ENCODE results near the gene HRCT1.
"Not testable (repeated sequence)": the region's sequence is repeated elsewhere in the genome, so short reads cannot be mapped to it uniquely, and the experiment has no call there.

Gene HRCT1

GRCh38 chr9:35905912-35906679, at the start of gene HRCT1:
Gene HRCT1, plus strand, starts transcription at chr9:35906202. Its CDS starts 86 bp downstream, at chr9:35906288.
- peak in 1 of 3 experiments; percentile 38 for DNase-seq

GRCh38 chr9:35856206-35856605, 49.8 kb upstream of the HRCT1 start:
- no peak for DNase-seq

DNA sequence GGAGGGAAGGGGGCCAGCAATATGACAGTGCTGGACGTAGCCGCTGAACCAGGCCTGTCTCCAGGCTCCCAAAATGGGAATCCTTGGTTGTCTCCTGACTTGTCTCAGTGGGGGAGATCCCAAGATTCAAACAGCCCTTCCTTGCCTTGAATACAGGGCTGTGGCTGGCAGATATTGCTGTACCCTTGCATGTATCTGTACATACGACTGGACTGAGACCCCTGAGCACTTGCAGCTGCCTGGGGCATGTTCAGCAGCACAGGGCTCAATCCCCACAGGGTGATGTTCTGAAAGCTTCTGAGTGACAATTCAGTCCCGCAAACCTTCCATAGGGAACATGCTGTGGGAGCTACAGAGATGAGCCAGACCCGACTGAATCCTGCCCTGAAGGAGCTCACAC, 49.1 kb upstream of the HRCT1 start:
- DNase-seq, result no peak

- no peak for DNase-seq
These were observed 47.5 kb upstream of the HRCT1 start for GRCh38 chr9:35858458-35858857.

DNA sequence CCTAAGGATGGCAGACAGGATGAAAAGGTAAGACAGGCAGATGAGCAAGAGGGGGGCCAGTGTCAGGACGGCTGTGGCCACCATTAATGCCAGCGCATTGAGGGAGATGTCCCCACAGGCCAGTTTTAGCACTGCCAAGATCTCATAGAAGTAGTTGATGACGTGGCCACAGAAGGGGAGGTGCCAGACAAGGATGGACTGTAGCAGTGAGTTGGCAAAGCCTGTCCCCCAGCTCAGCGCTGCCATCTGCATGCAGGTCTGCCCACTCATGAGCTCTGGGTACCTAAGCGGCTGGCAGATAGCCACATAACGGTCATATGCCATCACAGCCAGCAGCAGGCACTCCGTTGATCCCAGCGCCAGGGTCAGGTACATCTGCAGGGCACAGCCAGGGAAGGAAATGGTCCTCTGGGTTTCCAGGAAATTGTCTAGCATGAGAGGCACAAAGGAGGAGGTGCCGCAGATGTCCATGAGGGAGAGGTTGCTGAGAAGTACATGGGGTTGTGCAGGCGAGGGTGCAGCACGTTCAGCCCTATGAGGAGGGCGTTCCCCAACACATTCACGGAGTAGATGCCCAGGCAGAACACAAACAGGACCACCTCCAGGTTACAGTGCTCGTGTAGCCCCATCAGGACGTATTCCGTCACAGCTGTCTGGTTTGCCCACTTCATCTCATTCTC, 46.6 kb upstream of the HRCT1 start:
- peak in 1 of 3 experiments; percentile 2 for DNase-seq

DNA sequence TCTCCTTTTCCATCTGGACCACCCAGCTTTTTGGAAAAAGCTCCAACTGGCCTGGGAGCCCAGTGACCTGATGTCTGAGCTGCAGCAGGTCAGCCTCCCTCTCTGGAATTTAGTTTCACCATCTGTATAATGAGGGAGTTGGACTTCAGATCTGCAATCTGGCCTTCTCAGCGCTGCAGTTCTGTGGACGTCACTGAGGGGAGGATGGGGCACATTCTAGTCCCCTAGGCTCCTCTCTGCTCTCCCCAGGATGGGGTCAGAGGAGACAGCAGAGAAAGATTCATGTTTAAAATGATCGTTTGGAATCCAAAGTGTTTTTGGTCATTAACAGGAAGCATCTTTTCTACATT, 46.0 kb upstream of the HRCT1 start:
- DNase-seq, result no peak

- no peak for DNase-seq
These were observed 44.7 kb upstream of the HRCT1 start for GRCh38 chr9:35861161-35861897.

DNA sequence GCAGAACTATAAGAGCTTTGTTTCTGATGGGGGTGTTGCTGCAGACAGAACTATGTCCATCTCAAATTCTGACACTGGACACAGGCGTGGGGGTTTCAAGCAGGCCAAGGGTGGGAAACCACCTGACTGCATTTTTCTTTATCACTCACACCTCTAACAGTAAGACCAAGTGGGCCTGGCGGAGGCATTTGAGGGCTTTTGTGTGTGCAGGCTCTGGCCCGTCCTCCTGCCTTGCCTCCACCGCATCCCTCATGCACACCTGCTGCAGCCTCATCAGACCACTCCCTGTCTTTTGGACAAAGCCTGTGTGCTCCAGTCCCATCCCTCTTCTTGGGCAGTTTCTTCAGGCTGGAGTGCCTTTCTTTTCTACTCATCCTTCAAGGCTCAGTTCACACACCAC, 43.7 kb upstream of the HRCT1 start:
- DNase-seq, result no peak

DNA sequence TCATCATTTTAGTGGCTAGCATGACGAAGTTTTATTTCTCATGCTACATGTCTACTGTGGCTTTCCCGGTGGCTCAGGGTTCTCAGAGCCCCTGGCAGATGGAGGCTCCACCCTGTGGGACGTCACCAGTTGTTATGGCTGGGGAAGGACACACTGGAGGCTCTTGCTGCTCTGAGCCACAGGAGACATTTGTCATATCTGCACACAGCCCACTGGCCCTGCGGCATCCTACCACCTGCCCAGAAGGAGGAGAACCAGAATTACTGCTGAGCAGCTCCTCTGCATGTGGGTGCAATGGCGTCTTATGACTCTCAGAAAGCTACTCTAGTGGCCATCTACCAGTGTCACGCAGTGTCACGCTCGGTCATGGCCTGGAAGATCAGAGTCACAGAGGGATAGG, 42.4 kb upstream of the HRCT1 start:
- no peak for DNase-seq

DNA sequence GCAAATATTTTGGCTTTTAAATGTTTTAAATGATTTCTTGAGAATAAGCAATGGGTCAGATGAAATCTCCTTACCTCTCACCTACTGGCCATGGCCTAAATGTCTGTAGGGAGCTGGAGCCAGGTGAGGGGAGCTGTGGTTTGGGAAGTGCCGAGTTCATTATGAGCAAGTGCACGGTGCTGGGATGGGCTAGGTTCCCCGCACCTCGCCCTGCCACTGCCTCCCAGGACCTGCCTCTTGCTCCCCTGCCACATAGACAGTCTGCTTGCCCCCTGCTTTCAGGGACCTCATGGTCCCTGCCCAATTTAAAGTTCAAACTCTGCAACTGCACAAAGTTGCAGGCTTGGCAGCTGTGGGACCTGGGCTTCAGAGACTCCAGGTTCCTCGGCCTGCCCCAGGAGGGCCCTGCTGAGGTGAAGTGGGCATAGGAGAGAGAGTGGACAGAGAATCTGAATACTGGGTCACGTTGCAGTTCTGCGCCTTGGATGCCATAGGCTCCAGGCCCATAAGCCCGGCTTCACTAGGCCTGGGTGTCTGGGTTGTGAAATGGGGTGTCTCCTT, 41.2 kb upstream of the HRCT1 start:
- no peak for DNase-seq

- no peak for DNase-seq
These were observed 38.5 kb upstream of the HRCT1 start for GRCh38 chr9:35867538-35867937.

DNA sequence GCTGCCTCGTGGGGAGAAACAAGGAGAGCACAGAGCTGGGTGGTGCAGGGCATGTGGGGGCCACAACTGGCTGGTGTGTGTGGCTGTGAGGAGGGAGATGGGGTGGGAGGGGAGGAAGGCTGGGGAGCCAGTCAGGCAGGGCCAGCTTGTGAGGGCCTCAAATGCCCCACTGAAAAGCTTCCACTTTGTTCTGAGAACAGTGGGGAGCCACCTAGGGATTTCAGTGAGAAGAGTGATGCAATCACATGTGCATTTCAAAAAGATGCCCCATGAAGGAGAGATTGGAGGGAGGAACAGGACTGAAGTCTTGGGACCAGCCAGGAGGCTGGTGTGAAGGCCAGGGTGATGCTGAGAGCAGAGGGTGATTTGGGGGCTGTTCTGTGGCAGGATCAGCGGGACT, 37.1 kb upstream of the HRCT1 start:
- no peak for DNase-seq

- DNase-seq, result no peak
These were observed 36.3 kb upstream of the HRCT1 start for GRCh38 chr9:35869621-35870216.

DNA sequence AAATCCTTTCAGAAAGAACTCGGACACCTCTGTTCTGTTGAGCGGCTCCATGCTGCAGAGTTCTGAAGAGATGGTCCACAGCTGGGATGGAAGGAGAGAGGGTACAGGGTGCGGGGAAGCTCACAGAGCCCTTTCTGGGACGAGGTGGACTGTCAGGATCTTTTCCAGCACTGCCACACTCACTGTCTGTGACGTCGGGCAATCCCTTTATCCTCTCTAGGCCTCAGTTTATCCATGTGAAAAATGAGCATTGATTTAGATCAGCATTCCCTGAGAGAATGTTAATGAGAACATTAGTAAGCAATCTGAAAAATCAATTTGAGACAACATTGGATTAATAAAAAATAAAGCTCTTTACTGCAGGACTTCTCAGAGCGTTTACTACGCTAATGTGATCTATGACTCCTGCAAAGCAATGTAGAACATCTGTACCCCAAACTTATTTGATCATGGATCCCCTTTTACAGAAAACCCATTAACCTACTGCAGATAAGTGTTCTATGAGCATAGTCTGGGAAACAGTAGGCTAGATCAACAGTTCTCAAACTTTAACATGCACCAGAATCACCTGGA, 35.6 kb upstream of the HRCT1 start, which contains the start of gene OR13J1:
Gene OR13J1 (minus strand): TSS at position 51 of the 573 bp plus-strand sequence. CDS start 0 bp downstream, at position 51.
- no peak for DNase-seq

DNA sequence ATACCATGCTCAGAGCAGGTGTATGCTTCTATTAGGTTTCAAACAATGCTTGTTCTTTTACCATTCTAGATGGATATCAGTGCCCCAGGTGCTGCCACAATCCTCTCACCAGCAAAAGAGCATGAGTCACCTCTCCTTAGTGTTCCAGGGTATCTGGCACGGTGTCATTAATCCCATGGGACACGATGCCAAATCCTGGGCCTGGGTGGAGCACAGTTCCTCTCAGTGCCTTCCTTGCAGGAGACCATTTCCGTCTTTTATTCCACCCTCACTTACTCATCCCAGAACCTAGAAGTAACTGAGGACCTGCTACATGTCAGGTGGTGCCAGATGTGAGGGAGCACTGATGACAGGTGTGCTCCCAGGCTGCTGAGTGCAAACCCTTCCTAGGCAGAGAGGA, 34.5 kb upstream of the HRCT1 start:
- no peak for DNase-seq

- DNase-seq, result no peak
These were observed 33.5 kb upstream of the HRCT1 start for GRCh38 chr9:35872505-35872904.

DNA sequence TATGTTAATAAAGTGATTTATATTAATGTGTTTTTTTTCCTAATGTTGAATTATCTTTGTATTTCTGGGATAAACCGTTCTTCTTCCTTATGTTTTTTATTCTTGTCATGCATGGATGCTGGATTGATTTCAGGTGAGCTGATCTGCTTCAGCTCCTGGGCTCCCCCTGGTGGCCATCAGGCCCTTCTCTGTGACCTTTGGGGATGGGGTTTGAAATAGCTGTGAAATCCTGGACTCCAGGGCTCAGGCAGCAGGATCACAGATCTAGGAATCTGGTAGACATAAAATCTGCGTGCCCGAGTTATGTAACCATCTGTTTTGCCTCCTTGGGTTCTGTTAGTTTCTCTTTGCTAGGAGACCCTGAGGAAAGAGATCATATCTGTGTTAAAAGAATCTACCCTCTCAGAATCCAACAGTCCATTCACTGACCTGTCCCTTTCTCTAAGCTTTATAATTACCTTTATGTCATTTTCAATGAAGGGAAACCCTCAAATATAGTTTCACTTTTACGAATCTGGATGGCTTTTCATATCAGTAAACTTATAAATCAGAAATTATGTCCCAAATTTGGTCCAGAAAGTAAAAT, 23.6 kb upstream of the HRCT1 start:
- DNase-seq, result peak; percentile 15 to 81 (median 45)

DNA sequence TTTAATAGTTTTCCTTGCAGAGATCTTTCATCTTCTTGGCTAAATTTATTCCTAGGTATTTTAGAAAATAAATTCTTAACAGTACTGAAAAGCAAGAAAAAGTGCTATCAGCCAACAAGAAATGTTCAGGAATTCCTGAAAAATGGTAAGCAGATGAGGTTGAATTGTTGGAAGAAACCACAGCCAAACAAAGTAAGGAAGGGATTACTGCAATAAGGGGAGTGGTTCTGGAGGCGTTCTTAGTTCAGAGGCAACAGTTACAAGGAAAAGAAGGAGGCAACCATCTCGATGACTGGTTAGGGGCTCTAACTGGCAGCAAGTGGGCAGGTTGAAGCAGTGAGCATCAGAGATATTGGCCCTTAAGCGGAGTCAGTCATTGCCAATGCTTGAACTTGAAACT, 23.0 kb upstream of the HRCT1 start:
- no peak for DNase-seq

GRCh38 chr9:35884908-35885307, 21.1 kb upstream of the HRCT1 start:
- DNase-seq, result not testable (repeated sequence)

DNA sequence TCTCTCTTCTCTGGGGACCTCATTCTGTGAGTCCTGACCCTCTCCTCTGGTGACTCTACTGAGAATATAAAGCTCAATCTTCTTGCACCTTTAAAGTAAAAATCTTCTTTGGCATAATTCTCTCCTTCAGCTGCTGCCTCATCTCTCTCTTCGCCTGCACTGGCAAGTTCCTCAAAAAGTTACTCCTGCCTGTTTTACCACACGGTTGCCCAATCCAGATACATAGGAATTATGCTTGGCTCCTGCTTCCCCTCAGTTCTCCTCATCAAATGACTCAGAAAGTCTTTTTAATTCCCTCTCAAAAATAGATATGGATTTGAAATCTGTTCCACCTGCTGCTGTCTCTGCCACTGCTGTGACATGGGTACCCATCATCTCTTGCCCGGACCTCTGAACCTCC, 14.4 kb upstream of the HRCT1 start:
- no peak for DNase-seq

DNA sequence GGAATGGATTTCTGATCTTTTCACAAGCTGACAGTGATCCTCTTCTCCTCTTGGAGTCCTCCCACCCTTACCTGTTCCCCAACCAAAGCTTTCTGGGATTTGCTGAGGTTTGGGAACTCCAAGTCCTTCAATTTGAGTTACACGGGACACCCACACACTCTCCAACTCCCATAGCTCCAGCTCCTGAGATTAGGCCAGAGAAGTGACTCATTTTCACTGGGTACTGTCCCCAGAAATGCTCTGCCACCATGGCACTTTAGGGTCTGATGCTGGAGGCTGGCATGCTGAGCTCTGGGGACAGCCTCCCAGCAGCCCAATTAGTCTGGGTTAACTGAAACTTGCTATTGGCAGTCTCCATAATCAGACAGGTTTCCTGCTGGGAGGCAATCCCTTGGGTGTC, 14.0 kb upstream of the HRCT1 start:
- DNase-seq, result no peak

- DNase-seq, result no peak
These were observed 9.4 kb upstream of the HRCT1 start for GRCh38 chr9:35896570-35896969.

Data from NCI-H1417 (cell line).